Measurements from ENCODE around the gene DNALI1.

- TF ChIP-seq POLR2A (IDR thresholded peaks at IDR 0.05) (no peak), CTCF (IDR thresholded peaks at IDR 0.05) (peak; percentile 37 to 52 (median 45)), EP300 (IDR thresholded peaks at IDR 0.05; ENCODE audit: low read depth) (no peak), POLR2AphosphoS5 (IDR thresholded peaks at IDR 0.05) (peak in 1 of 3 donors; percentile 12)
These were observed 4.7 kb downstream of the DNALI1 start for GRCh38 chr1:37561133-37562132.

Measured in transverse colon (tissue), 4 donors.